Glutamatergic neuron (in vitro differentiated cells): Measurements from ENCODE around the gene HSPA2. TPM values are rescaled to one million over a fixed set of nuclear protein-coding genes. Genes with fewer than 3 reads are reported as not detected.
A peak's percentile ranks its signal among the peaks of the same experiment; 100 is the strongest.

Source experiments
- DNase-seq: peaks from one replicate; pipeline ENCODE4 v3.0.0; 2022
- H3K27ac Mint-ChIP-seq: one replicate; pipeline ENCODE4 v1.8.0; 2020; ENCODE audit warnings: mild to moderate bottlenecking, mixed read lengths, inconsistent platforms; ENCODE audit not compliant: unreplicated experiment
- H3K27me3 Mint-ChIP-seq: one replicate; pipeline ENCODE4 v1.8.0; 2020; ENCODE audit warnings: mild to moderate bottlenecking, moderate library complexity, mixed read lengths, inconsistent platforms; ENCODE audit not compliant: unreplicated experiment
- H3K36me3 Mint-ChIP-seq: one replicate; pipeline ENCODE4 v1.8.0; 2020; ENCODE audit warnings: mild to moderate bottlenecking, mixed read lengths, inconsistent platforms; ENCODE audit not compliant: unreplicated experiment
- H3K4me1 Mint-ChIP-seq: one replicate; pipeline ENCODE4 v1.8.0; 2020; ENCODE audit warnings: mild to moderate bottlenecking, low read depth, mixed read lengths, inconsistent platforms; ENCODE audit not compliant: unreplicated experiment
- H3K4me3 Mint-ChIP-seq: one replicate; pipeline ENCODE4 v1.8.0; 2020; ENCODE audit warnings: mild to moderate bottlenecking, mixed read lengths, inconsistent platforms; ENCODE audit not compliant: unreplicated experiment
- H3K9me3 Mint-ChIP-seq: one replicate; pipeline ENCODE4 v1.8.0; 2020; ENCODE audit warnings: mild to moderate bottlenecking, moderate library complexity, mixed read lengths, inconsistent platforms; ENCODE audit not compliant: unreplicated experiment
- CTCF ChIP-seq: fragments of 200-600 bp; sonication (generic); IDR thresholded peaks from one replicate; pipeline ENCODE4 v1.5.0; 2021; ENCODE audit not compliant: partially characterized antibody, unreplicated experiment
- total RNA-seq: library from RNA; stranded (reverse); fragmentation: NEBNext Ultra II Directional; extraction: Animal tissue kit (Norgen Biotek cat#: 25700); gene quantifications from one replicate; pipeline ENCODE4 v1.2.1, GENCODE V29; 2021; ENCODE audit not compliant: unreplicated experiment

The HSPA2 gene
- total RNA-seq, 1 donor from 2014 or later = 23.9 TPM

GRCh38 chr14:64503434-64504309 lies 36.9 kb upstream of the HSPA2 start, which contains the start of gene ZBTB25:
Gene ZBTB25, minus strand, starts transcription at chr14:64503838. Its CDS starts 13,305 bp downstream, at chr14:64490533.
- Mint-ChIP-seq H3K36me3 (no peaks in the 10 kb centered on the region), H3K4me1 (peaks cover 30% of the 10 kb centered on the region), H3K27ac (peak within 1 kb of the TSS; percentile 95), H3K9me3 (peaks cover 14% of the 10 kb centered on the region), H3K4me3 (peak within 1 kb of the TSS; percentile 96), H3K27me3 (peaks cover 13% of the 10 kb centered on the region)
- TF ChIP-seq CTCF = no peak
- peak; percentile 97 for DNase-seq

- peak; percentile 85 for DNase-seq
- no peaks in the 10 kb centered on the region for H3K36me3 Mint-ChIP-seq
- H3K27ac Mint-ChIP-seq = peak within 1 kb of the TSS; percentile 97
- peaks cover 30% of the 10 kb centered on the region for H3K4me1 Mint-ChIP-seq
- no peak for TF ChIP-seq CTCF
- peak within 1 kb of the TSS; percentile 94 for H3K4me3 Mint-ChIP-seq
- peaks cover 13% of the 10 kb centered on the region for H3K27me3 Mint-ChIP-seq
- peaks cover 14% of the 10 kb centered on the region for H3K9me3 Mint-ChIP-seq
Measured at GRCh38 chr14:64504310-64504896, 36.1 kb upstream of the HSPA2 start, which contains the start of gene ZBTB1. Gene ZBTB1, plus strand, starts transcription at chr14:64504770. Its CDS starts 16,735 bp downstream, at chr14:64521505.

GRCh38 chr14:64504897-64505794 lies 35.4 kb upstream of the HSPA2 start:
- Mint-ChIP-seq H3K4me3 (peak overlapping the region; percentile 94), H3K36me3 (no peaks in the 10 kb centered on the region), H3K27ac (peak overlapping the region; percentile 97), H3K4me1 (peaks cover 30% of the 10 kb centered on the region), H3K27me3 (peaks cover 13% of the 10 kb centered on the region), H3K9me3 (peaks cover 14% of the 10 kb centered on the region)
- TF ChIP-seq CTCF = no peak
- peak; percentile 82 for DNase-seq

- DNase-seq = no peak
- no peaks in the 10 kb centered on the region for H3K36me3 Mint-ChIP-seq
- peaks cover 14% of the 10 kb centered on the region for H3K9me3 Mint-ChIP-seq
- peak overlapping the region; percentile 74 for H3K4me3 Mint-ChIP-seq
- TF ChIP-seq CTCF = no peak
- no peak overlapping the region for H3K27ac Mint-ChIP-seq
- H3K4me1 Mint-ChIP-seq = peaks cover 36% of the 10 kb centered on the region
- H3K27me3 Mint-ChIP-seq = peaks cover 13% of the 10 kb centered on the region
Measured at GRCh38 chr14:64506721-64507120, 33.8 kb upstream of the HSPA2 start.
